GM21528 (cell line): Measurements from ENCODE around the gene ADAMTS18.

Experiments
- ATAC-seq: cut with Tn5 transposase; IDR thresholded peaks from one replicate; pipeline ENCODE4 v1.9.1; 2021; ENCODE audit warnings: mild to moderate bottlenecking, moderate library complexity; ENCODE audit not compliant: unreplicated experiment, low FRiP score

ADAMTS18 gene

GRCh38 chr16:77330332-77331042 is 104.3 kb downstream of the ADAMTS18 start:
- ATAC-seq = no peak

DNA sequence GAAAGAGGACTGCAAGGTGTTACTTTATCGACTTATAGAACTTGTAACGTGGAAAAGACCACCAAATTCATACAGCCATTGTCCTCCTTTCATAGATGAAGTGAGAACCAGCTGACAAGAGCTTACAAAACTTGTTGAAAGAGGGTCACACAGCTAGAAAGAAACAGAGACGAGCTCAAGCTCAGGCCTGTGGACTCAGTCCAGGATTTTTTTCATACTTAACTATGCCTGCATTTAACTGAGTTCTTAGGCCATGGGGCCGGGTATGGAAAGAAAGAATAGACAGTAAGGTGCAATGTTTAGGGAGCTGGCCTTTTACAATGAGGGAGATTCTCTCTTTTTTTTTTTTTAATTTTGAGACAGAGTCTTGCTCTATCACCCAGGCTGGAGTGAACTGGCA is 106.1 kb downstream of the ADAMTS18 start:
- no peak for ATAC-seq

DNA sequence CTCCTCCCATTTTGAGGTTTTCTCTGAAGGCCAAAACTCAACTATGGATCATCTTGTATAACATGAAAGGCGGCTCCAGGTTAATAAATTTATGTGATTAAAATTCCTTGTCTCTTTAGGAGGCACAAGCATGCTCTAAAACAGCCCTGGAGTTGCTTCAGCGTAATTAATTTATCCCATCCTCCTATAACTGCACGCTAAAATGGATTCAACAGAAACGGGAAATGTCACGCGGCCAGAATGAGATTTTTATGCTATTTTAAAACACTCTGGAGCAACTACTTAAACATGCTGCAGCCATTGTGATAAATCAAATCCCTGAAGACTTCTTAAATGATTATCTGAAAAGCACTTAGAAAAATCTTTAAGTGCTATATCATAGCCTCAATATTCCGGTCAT is 106.6 kb downstream of the ADAMTS18 start:
- no peak for ATAC-seq

GRCh38 chr16:77327717-77328116 is 107.1 kb downstream of the ADAMTS18 start:
- no peak for ATAC-seq

DNA sequence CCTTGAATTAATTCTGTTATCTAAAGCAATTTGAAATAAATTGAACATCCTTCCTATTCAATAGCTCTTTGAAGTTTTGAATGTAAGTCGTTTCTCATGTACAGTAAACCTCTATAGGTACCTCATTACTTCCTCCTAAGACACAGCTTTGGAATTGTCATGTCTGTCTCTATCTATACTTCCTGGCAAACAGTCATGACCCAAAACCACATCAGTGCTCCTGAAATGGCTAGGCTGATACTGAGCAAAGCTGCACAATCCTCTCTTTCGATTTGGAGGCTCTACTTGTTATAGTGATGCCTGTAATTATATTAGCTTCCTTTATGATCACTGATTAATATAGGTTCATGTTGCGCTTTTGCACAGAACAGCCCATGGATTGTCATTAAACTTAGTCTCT is 110.1 kb downstream of the ADAMTS18 start:
- ATAC-seq = no peak

DNA sequence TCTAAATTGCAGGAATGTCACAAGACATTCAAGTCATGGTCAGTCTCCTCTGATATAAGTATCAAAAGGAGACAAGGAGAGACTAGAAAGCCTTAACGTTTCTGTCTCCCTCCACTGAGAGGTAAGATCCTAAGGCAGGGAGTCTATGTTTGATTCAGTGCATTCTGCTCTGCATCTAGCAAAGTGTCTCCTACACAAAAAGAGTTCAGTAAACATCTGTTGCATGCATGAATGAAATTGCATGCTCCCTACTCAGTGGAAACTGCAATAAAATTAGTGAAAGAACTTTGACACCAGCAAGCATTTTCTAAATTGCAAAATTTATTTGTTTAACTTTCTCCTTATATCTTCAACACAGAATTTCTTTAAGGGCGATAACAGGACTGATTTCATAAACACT is 111.1 kb downstream of the ADAMTS18 start:
- ATAC-seq = no peak

GRCh38 chr16:77322757-77323156 is 112.1 kb downstream of the ADAMTS18 start:
- ATAC-seq = no peak

- no peak for ATAC-seq
These were observed 117.8 kb downstream of the ADAMTS18 start for GRCh38 chr16:77317059-77317458.

- no peak for ATAC-seq
These were observed 124.0 kb downstream of the ADAMTS18 start for GRCh38 chr16:77310877-77311276.

DNA sequence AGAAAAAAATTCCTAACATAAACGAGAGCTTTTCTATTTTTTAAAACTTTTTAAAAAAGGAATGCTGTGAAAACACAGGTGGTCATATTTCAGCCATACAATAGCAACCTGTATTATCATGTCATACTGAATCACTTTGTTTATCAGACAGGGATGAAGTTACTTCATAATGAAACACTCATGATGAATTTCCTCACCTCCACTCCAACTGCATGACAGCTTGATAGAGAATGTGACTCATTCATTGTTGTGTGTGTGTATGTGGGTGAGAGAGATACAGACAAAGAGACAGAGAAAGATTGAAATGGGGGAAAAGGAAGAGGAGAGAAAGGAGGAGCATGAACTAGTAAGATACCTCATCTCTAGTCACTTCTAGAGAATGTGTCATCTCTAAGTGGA is 126.7 kb downstream of the ADAMTS18 start:
- ATAC-seq = no peak

- no peak for ATAC-seq
These were observed 127.2 kb downstream of the ADAMTS18 start for GRCh38 chr16:77307426-77308162.

DNA sequence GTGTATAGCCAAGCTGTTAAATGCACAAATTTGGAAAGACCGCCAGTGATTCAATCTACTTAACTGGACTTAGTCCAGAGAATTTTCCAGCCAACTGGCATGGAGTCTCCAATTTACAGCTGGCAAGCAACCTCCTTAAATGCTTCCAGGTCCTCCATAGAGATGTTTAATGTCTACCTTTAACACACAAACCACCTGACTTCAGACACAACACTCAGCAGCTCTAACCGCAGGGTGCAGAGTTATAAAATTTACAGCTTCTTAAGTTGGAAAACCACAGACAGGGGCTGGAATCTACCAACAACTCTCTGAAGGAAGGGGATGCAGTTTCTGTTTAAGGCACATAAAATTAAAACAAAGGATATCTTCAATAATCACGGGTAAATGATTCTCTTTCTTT is 128.8 kb downstream of the ADAMTS18 start:
- ATAC-seq = no peak

DNA sequence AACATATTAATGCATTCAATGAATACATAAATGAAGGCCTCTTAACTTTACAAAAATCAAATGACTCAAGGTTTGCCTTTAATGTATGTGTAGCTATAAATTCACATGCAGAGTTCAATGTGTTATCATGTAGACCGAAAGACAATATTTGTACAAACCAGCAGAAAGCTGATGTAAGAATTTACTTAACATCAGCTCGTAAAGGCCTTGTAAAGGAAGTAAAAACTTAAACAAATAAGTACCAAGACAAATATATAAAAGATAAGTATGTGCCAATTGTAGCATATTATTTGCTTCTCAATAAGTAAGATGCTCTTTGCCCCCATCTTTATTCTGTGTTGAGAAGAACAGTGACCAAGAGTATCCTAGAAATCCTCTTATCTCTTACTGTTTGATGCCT is 130.0 kb downstream of the ADAMTS18 start:
- ATAC-seq = no peak

- ATAC-seq = no peak
These were observed 130.7 kb downstream of the ADAMTS18 start for GRCh38 chr16:77304134-77304533.

GRCh38 chr16:77302674-77303073 is 132.2 kb downstream of the ADAMTS18 start:
- no peak for ATAC-seq

- no peak for ATAC-seq
These were observed 132.6 kb downstream of the ADAMTS18 start for GRCh38 chr16:77302249-77302648.

GRCh38 chr16:77300256-77300655 is 134.6 kb downstream of the ADAMTS18 start:
- ATAC-seq = no peak

DNA sequence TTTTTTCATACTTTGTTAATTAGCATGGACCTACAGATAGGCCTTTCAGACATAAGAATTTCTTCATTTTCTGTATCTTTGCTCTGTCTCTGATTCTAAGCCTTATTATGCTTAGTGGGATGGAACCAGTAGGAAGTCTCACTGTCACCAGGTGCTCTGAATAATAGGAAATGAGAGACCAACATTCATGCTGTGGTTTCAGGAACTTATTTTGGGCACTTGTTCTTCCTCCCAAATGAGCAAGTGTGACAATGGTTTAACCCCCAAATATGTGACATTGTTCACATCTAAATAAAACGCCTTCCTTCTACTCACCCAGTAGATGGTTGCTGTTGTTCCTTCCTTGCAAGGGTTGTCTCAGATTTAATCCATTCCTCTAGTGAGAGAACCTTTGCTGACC is 135.4 kb downstream of the ADAMTS18 start:
- ATAC-seq = peak; percentile 79

DNA sequence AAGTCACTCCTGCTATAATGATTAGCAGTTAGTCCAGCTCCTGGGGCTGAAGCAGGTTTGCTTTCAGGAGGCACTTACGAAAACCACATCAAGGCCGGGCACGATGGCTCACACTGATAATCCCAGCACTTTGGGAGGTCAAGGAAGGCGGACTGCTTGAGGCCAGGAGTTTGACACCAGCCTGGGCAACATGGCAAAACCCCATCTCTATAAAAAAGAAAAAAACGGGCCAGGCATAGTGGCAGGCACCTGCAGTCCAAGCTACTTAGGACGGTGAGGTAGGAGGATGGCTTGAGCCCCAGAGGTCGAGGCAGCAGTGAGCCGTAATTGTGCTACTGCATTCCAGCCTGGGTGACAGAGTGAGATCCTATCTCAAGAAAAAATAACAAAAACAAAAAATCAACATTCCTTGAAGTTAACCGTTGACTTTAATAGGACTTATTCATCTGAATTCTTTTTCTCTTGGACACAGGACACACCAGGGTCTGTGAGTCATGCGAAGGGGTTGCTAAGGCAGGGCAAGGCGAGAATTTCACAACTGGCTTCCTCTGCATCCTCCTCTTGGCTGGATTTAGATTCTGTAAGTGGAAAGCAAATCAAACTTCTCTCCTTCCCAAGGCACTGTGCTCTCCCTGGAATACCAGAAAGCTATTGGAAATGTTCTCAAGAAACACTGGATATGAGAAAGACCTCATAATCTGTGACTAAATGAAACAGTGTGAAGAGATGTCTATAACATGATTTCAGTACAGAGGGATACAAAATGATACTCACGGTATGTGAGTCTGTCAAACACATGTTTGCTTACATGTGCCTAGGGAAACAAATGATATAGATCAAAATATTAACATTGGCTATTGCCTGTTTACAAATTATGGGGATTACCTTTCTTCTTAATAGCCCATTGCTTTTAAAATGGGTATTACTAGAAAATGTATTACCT is 136.1 kb downstream of the ADAMTS18 start:
- no peak for ATAC-seq

GRCh38 chr16:77297996-77298395 is 136.8 kb downstream of the ADAMTS18 start:
- no peak for ATAC-seq

GRCh38 chr16:77295896-77296295 is 138.9 kb downstream of the ADAMTS18 start:
- ATAC-seq = no peak
